T47D (cell line): Measurements from ENCODE around the gene TOP3B.
"Not testable (repeated sequence)": the region's sequence is repeated elsewhere in the genome, so short reads cannot be mapped to it uniquely, and the experiment has no call there.

Experiments used
- DNase-seq, 2 experiments: peaks; one replicate each; pipeline versions ENCODE4 v3.0.0 to v3.0.0-alpha.2; 2011 to 2012; ENCODE audit warnings: low read depth in 1 of 2, low spot score in 1 of 2
- JUND ChIP-seq: IDR thresholded peaks from 2 replicates; pipeline ENCODE4 v1.6.1; 2012; ENCODE audit warnings: low read depth
- in situ Hi-C: cut with HindIII; loops from 2 replicates; pipeline ENCODE4 v1.10.0; 2016; ENCODE audit warnings: low sequenced_read_pairs, low pct_unique_long_range_greater_than_20kb

Gene TOP3B

GRCh38 chr22:21941921-21942320, 40.7 kb downstream of the TOP3B start:
- in situ Hi-C loops: no loop called here
- TF ChIP-seq JUND: no peak
- DNase-seq: no peak

- in situ Hi-C loops: no loop called here
- no peak for TF ChIP-seq JUND
These were observed 42.1 kb downstream of the TOP3B start for GRCh38 chr22:21940521-21940920.

GRCh38 chr22:21939935-21940334, 42.7 kb downstream of the TOP3B start:
- in situ Hi-C loops, DNase-seq: not testable (repeated sequence)

More at GRCh38 chr22:21940521-21940920, 42.1 kb downstream of the TOP3B start:
- DNase-seq: no peak

GRCh38 chr22:21939461-21939913, 43.1 kb downstream of the TOP3B start:
- no peak for DNase-seq
- in situ Hi-C loops: no loop called here
- no peak for TF ChIP-seq JUND

GRCh38 chr22:21938906-21939305, 43.7 kb downstream of the TOP3B start:
- TF ChIP-seq JUND: no peak
- in situ Hi-C loops: no loop called here
- DNase-seq: no peak

- in situ Hi-C loops: no loop called here
- no peak for TF ChIP-seq JUND
- DNase-seq: peak; percentile 74 to 84
These were observed 44.3 kb downstream of the TOP3B start for GRCh38 chr22:21938071-21938822.

GRCh38 chr22:21937821-21938070, 44.8 kb downstream of the TOP3B start:
- DNase-seq: no peak
- in situ Hi-C loops: no loop called here
- TF ChIP-seq JUND: no peak

- in situ Hi-C loops: no loop called here
- DNase-seq: no peak
- TF ChIP-seq JUND: no peak
These were observed 45.4 kb downstream of the TOP3B start for GRCh38 chr22:21937041-21937820.

GRCh38 chr22:21936151-21936775, 46.3 kb downstream of the TOP3B start:
- no peak for DNase-seq
- in situ Hi-C loops: no loop called here
- no peak for TF ChIP-seq JUND

- no peak for DNase-seq
- in situ Hi-C loops: no loop called here
- TF ChIP-seq JUND: no peak
These were observed 48.7 kb downstream of the TOP3B start for GRCh38 chr22:21933910-21934309.

GRCh38 chr22:21933413-21933812, 49.2 kb downstream of the TOP3B start:
- TF ChIP-seq JUND: no peak
- no peak for DNase-seq
- in situ Hi-C loops: no loop called here

GRCh38 chr22:21932347-21932746, 50.2 kb downstream of the TOP3B start:
- TF ChIP-seq JUND: no peak
- in situ Hi-C loops: no loop called here
- no peak for DNase-seq

GRCh38 chr22:21931056-21931455, 51.5 kb downstream of the TOP3B start:
- in situ Hi-C loops: no loop called here
- TF ChIP-seq JUND: no peak
- no peak for DNase-seq

GRCh38 chr22:21929253-21929652, 53.3 kb downstream of the TOP3B start:
- TF ChIP-seq JUND: no peak
- in situ Hi-C loops: no loop called here
- DNase-seq: no peak
